GM18873 (cell line): ENCODE measurements around the gene CHAD.
"Not testable (repeated sequence)": the region's sequence is repeated elsewhere in the genome, so short reads cannot be mapped to it uniquely, and the experiment has no call there.

Source experiments
- ATAC-seq: cut with Tn5 transposase; IDR thresholded peaks from one replicate; pipeline ENCODE4 v1.9.1; 2021; ENCODE audit warnings: mild to moderate bottlenecking, moderate library complexity, moderate number of reproducible peaks; ENCODE audit not compliant: unreplicated experiment, low FRiP score

CHAD gene

DNA sequence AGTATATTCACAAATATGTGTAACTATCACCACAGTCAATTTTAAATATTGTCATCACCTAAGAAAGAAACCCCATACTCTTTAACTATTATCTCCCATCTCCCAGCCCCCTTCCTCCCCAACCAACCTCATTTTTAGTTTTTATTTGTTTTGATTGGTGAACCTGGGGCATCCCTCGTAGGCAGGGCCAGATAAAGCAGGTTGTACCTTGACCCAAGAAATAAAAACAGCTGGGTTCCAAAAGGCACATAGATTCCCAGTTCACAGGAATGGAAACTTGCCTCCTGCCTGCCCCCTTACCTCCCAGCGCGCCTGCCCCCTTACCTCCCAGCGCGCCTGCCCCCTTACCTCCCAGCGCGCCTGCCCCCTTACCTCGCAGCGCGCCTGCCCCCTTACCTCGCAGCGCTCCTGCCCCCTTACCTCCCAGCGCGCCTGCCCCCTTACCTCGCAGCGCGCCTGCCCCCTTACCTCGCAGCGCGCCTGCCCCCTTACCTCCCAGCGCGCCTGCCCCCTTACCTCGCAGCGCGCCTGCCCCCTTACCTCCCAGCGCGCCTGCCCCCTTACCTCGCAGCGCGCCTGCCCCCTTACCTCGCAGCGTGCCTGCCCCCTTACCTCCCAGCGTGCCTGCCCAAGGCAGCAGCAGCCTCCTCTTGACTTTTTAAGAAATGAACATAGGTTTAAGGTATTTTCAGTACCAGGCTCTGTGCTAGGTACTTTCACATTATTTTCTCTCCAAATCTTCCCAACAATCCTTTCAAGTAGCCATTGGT, 7.3 kb upstream of the CHAD start:
- ATAC-seq: not testable (repeated sequence)

DNA sequence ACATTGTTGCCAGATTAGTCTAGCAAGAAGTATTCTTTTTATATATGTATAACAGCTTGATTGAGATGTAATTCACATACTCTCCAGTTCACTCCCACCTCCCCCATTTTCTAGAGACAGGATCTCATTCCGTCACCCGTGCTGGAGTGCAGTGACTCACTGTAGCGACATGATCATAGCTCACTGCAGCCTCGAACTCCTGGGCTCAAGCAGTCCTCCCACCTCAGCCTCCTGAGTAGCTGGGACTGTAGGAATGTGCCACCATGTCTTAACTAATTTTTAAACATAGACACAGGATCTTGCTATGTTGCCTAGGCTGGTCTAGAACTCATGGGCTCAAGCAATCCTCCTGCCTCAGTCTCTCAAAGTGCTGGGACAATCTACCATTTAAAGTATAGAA, 6.7 kb upstream of the CHAD start:
- ATAC-seq: no peak

DNA sequence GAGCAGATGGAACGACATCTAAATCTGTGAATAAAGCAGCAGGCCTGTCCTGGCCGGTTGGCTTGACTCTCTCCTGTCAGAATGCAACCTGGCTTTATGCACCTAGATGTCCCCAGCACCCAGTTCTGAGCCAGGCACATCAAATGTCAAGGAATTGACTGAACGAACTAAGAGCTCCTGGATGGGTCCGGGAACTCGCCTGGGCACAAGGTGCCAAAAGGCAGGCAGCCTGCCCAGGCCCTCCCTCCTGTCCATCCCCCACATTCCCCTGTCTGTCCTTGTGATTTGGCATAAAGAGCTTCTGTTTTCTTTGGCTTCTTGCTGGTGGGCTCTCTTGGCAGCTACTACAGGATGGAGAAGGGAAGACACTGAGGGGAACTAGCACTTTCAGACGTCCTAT, 5.8 kb upstream of the CHAD start:
- no peak for ATAC-seq

DNA sequence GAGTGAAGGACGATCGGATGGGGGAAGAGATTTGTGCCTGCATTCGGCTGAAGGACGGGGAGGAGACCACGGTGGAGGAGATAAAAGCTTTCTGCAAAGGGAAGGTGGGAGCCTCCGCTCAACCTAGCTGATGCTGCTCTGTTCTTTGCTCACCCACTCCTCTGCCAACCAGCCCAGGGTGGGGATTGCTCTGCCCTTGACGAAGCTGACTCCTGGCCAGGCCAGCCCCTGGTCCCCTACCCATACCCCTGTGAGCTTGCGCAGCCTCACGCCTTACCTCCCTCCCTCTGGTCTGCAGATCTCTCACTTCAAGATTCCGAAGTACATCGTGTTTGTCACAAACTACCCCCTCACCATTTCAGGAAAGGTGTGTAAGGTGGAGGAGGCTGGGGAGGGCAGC, 5.2 kb upstream of the CHAD start:
- ATAC-seq: no peak

DNA sequence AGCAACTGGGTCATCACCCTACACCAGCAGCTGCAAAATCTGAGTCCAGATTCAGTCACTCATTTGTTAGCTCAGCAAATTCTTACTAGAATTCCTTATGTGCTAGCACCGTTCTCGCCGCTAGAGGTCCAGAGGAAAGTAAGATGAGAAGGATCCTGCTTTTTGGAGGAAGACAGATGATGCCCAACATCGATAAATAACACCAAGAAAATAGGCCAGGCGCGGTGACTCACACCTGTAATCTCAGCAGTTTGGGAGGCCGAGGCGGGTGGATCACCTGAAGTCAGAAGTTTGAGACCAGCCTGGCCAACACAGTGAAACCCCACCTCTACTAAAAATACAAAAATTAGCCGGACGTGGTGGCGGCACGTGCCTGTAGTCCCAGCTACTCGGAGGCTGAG, 4.1 kb upstream of the CHAD start:
- ATAC-seq: not testable (repeated sequence)

DNA sequence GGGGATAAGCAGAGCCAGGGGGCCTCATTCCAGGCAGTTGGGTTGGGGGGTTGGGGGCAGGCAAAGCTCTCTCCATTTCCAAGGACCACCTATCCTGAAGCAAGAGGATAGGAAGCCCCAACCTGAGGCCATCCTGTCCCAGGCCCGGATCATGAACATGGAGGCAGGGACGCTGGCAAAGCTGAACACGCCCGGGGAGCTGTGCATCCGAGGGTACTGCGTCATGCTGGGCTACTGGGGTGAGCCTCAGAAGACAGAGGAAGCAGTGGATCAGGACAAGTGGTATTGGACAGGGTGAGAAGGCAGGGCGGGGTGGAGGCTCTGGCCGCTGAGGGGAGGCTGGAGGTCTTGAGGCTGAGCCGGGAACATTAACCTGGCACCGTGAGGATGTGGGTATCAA, 3.6 kb upstream of the CHAD start:
- ATAC-seq: no peak

DNA sequence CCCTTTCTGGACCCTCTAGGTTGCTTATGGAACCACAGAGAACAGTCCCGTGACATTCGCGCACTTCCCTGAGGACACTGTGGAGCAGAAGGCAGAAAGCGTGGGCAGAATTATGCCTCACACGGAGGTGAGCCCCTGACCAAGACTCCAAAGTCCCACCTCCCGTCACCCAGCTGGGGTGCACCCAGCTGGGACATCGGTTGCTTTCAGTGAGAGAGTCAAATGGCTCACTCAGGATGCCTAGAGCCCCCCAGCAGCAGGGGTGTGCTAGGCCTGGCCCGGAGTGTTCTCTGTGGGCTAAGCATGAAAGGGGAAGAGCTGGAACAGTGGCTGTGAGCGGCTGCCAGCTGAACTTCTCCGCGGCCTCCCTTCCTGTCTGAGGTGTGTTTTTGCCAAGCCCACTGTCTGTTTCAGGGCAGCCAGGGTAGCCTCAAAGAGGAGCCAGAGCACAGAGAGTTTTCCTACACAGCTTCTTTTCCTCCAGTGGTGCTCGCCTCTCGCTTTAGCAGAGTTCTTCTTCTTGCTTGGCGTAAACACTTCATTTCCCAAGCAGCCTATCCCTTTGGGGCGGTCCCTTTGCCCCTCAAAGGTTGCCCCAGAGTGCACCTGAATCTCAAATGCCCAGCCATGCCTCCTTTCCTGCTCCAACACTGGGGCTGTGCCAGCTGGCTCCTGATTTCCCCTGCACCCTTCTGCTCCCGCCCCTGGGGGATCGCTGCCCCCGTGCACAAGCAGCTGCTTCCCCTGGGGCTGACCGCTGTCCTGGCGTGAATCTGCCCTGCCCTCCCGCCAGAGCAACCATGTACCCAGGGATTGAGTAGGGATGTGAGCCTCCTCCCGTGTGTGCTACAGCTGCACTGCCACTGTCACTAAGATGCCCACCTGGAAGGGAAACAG, 2.6 kb upstream of the CHAD start:
- no peak for ATAC-seq

DNA sequence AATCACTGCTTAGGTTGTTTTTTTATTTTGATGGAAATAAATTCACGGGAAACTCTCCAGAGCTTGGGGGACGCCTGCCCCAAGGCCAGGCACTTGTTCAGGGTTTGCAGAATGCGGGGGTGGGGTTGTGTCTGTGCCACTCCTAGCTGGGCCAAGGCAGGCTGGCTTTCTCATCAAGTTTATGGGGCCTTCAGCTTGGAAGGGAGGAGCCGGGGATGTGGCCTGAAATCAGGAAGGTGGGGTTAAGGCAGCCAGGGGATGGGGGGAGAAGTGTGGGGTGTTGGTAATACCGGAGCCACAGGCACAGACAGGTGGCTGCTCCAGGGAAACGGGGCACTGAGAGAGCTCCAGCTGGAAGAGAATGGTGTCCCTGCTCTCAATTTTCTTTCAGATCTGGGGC, 1.7 kb upstream of the CHAD start:
- no peak for ATAC-seq

DNA sequence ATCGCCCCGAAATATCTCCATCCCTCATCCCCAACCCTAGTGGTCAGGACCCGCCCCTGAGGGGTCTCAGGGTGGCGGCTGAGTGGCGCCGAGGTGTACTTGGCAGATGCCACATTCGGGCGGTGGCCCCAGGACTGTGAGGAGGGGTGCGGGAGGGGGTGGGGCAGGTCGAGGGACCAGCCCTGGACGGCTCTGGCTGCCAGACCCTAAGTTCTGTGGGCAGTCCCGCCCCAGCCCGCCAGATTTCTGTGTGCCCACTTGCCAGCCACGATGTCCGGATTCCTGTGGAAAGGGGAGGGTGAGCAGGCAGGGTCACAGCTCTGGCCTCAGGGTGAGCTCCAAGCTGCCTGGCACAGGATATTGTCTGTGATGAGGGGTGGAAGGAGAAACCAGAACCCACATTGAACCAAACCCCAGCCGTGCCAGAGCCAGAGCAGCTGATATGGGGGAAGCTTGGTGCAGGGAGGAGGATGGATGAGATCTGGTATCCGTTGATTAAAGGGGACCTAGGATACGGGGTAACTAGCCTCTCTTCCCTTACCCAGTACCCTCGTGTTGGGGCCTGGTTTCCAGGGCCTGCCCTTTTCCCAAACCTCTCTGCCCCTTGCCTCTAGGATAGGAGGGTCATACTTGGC, 1.1 kb upstream of the CHAD start:
- ATAC-seq: no peak

DNA sequence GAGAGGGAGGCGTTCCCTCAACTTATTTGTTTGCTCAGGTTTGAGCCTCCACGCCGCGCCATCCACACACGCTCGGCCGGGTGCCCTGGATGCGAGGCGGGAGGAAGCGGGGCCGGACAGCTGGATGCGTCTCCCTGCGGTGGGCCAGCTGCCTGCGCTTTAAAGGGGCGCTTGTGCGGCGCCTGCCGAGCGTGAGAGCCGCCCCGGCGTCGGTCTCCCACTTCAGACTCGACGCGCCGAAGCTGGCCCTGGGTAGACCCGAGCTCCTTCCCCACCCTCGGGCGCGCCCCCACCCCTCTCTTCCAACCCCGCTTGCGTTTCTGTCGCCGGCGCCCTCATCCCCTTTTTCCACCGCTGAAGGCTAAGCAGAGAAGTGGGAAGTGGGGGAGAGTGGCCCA, 527 bp upstream of the CHAD start:
- no peak for ATAC-seq

DNA sequence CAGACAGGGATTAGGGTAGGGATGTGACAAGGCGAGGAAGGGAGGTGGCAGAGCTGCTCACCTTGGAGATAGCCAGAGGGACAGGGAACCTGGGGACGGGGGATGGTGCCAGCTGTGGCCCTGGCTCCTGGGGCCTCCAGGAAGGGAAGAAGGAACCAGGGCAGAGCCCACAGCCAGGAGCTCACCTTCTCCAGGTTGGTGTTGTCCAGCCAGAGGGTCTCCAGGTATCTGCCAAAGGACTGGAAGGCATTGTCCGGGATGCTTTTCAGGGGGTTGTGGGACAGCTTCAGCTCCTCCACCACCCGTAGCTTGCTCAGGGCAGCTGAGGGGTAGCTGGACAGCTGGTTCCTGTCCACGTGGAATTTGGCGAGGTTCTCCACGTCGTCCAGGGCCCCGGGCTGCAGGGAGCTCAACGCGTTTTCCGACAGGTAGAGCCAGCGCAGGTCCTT, 801 bp downstream of the CHAD start:
- ATAC-seq: no peak

DNA sequence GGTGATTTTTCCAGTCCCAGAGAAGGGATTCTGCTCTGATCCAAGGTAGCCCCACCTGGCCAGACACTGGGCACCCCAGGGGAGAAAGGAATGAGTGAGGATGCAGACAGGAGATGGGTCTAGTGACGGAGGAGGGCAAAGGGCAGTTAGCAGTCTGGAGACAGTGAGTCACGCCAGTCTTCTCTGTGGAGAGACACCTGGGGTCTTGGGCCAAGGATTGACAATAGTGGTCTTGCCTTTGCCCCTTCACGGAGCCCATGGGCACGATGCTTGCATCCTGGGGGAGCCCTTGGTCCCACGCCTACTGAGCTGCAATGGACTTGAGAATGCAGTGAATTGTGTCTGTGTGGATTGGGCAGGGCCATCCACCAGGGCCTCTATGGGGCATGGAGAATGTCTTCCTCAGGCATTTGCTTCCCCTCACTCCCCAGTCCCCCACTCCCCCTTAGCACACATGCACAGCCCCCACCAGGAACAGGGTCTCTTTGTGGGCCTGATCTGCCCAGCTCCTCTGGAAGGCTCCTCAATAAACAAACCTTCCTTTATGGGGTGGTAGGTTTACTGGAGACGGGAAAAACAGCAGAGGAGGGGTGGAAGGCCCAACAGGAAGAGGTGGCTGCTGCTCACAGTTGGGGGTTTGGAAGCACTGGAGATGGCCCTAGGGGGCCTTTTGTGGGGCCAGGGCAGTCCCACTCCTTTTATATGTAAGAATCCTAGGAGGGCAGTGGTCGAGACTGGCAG, 1.4 kb downstream of the CHAD start:
- ATAC-seq: no peak

DNA sequence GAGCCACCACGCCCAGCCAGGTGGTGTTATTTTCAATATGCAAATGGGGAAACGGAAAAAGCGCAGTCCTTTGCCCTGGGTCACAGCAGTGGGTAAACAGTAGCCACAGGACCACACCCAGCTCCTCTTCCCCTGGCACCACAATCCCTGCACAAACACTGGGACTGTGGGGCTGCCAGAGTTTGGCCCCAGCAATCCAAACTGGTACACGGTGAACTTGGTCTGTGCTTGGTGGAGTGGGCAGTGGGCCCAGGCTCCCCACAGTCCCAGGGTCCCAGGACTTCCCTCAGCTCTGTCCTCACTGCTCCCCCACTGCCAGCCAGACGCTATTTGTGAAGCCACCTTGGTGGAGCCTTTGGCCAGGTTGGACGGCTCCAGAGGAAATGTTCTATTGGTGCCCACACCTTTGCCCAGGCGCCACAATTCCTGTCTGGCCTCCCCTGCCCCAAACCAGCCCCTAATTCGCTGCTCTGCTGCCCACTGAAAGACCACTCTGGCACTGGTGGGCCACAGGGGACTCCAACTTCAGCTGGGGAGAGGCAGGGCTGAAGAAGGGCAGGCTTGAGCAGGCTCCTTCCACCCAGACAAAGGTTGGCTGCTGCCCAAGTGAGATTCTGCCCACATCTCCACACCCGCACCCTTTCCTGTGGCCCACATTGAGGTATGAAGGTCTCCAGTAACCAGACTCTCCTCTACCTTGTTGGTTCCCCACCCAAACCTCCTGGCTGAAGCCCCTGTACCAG, 2.1 kb downstream of the CHAD start:
- no peak for ATAC-seq

DNA sequence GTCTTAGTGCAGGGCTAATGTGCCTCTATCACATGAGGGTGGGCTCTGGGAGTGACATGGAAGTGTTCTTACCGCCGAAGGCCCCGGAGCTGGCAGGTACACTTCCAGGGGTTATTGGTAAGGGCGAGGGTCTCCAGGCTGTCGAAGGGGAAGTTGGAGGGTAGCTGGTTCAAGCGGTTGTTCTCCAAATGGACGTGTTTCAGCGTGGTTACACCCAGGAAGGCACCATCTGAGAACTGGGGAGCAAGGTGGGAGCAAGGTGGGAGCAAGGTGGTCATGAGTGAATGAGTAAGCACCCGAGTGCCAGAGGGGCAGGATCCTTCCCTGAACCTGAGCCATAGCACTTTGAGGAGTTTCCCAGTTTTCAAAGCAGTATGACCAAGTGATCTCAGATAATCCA, 3.0 kb downstream of the CHAD start:
- no peak for ATAC-seq

DNA sequence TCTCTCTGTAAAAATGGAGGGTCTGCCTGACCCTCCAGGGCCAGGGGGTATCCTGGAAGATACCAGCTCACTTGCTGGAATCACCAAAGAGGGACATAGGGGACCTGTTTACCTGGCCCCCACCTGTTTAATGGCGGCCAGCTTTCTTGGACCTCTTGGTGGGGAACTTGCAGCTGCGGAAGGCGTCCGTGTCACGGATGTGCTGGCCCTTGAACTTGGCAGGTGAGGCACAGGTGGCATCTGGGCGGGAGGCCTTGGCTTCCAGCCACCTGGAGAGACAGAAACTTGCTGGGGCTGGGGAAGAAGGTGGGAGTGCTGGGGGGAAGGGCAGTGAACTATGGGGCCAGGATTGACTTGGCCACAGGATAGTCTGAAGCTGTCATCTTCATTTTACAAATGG, 3.5 kb downstream of the CHAD start:
- ATAC-seq: no peak

DNA sequence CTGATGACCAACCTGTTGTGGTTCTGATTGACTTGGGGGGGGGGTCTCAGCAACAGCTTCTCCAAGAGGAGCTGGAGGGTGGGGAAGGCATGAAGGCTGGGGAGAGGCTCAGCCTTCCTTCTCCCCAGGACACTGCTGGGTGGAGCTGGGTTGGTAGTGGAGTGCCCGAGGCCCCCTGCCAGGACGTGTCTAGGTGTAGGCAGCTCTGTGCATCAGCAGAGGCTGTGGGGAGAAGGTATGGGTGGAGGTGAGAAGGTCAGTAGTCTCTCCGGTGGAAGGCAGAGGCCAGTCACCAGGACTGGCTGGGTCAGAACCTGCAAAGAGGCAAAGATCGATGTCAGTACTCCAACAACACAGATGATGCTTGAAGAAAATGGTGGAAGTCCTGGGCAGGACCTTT, 3.9 kb downstream of the CHAD start:
- ATAC-seq: no peak

DNA sequence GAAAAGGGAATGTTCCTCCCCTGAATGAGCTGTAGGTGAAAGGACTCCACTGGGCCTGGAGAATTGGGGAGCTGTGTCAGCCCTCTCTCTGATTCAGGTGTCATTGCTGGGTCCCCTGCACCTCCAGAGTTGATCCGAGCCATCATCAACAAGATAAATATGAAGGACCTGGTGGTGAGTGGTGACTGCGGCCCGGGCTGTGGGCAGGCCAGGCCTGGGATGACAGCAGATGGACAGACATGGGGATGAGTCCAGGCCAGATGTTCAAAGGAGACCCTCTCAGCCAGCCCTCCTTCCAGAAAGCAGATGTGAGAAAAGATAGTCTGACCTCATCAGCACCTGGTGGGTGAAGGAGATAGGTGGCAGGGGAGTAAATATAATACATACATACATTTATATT, 4.6 kb downstream of the CHAD start:
- no peak for ATAC-seq

DNA sequence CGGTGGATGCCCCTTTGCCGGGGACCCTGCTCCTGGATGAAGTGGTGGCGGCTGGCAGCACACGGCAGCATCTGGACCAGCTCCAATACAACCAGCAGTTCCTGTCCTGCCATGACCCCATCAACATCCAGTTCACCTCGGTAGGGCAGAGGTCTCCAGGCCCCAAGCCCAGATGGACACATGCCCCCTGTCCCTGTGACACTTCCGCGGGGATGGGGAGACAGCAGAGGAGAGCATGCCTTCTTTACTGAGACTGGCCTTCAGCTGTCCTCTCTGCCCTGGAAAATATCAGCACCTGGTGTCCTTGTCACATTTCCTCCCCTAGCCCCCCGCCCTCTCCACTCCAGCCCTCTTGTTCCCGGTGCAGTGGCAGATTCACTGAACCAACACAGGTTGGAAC, 6.2 kb downstream of the CHAD start:
- no peak for ATAC-seq

DNA sequence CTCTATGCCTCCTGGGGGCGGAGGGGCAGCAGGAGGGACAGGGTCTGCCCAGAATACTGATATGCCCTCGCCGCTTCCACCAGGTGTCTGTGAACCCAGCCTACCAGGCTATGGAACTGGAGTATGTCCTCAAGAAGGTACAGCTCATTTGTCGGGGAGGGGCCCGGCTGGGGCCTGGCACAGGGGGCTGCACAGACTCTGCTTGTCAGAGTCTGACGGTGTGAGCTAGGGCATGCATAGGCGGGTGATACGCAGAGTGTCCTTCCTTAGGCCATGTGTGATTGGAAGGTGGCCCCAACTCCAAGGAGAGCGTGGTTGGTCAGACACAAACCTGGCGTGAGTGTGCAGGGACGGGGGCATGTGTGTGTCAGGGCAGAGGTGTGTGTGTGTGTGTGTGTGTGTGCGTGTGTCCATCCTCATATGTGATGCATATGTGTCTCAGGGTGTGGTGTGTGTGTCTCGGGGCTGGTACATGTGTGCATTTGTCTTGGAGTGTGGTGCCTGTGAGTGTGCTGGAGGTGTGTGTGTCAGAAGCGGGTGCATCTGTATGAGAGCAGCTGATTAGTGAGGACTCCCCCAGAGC, 7.0 kb downstream of the CHAD start:
- ATAC-seq: no peak
